Eye (tissue), 1 donor: ENCODE results near the gene KLHL22.
A peak's percentile ranks its signal among the peaks of the same experiment; 100 is the strongest.

Experiments used
- DNase-seq: peaks from one replicate; pipeline ENCODE4 v3.0.0-alpha.2; 2015

KLHL22 gene

DNA sequence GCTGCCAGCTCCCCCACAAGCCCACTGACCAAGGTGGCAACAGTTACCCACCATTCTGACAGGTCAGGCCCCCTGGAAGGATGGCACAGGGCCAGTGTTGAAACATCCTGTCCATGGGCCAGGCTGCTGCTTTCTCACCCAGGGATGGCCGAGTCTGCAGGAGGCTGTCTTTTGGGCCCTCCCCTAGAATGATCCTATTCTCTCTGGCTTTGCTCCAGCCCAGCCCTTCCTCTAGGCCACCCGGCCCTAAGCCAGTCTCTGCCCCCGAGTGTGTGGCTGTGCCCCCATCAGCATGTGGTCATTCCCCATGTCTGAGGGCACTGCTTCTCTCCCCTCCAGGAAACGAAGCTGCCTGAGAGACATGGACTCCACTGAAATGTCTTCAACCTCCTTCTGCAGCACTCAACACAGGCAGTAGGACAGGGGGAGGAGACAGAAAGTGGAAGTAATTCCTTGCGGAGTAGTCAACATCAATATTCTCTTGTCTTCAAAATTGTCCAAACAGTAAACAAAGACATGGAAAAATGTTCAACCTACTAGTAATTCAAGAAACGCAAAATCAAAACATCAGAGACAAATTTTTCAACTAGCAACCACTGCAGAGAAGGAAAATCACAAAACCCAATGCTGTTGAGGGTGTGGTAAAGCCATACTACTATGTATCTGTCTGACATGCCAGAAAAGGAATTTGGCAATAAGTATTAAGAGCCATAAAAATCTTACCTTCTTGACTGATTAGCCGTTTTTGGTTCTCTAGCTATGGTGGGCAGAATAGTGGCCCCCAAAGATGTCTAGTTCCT is 52.9 kb downstream of the KLHL22 start:
- DNase-seq = no peak

DNA sequence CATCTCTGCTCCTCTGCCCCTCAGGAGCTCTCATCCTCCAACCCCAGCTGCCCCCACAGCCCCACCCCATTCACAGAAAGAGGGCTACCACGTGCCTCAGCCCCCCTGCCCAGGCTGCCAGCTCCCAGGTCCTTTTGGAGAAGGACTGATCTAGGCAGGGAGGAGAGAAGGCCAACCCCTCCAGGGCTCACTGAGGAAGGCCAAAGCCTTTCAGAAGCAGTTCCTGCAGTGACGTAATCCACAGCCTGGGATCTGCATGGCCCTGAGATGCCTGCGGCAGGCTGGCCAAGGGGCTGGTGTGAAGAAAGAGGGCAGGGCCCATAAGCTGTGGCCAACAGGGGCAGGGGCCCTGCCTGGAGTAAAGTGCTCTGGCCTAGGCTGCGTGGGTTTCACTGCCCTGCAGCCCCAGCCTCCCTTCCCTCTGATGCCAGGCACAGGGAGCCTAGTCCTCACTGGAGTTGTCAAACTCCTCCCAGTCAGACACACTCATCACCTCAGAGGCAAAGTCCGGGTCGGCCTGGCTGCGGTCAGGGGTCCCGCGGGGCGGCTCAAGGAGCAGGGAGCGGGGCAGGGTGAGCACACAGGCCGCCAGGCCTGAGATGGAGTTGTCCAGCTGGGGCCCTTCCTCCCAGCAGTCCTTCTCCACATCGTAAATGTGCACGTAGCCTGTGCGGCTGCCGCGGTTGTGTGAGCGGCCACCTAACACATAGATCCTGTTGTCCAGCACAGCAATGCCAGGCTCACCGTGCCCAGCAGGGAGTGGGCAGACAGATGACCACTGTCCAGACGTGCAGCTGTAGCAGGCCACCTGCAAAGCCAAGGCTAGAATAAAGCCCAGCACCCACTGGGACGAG is 53.7 kb downstream of the KLHL22 start:
- no peak for DNase-seq

DNA sequence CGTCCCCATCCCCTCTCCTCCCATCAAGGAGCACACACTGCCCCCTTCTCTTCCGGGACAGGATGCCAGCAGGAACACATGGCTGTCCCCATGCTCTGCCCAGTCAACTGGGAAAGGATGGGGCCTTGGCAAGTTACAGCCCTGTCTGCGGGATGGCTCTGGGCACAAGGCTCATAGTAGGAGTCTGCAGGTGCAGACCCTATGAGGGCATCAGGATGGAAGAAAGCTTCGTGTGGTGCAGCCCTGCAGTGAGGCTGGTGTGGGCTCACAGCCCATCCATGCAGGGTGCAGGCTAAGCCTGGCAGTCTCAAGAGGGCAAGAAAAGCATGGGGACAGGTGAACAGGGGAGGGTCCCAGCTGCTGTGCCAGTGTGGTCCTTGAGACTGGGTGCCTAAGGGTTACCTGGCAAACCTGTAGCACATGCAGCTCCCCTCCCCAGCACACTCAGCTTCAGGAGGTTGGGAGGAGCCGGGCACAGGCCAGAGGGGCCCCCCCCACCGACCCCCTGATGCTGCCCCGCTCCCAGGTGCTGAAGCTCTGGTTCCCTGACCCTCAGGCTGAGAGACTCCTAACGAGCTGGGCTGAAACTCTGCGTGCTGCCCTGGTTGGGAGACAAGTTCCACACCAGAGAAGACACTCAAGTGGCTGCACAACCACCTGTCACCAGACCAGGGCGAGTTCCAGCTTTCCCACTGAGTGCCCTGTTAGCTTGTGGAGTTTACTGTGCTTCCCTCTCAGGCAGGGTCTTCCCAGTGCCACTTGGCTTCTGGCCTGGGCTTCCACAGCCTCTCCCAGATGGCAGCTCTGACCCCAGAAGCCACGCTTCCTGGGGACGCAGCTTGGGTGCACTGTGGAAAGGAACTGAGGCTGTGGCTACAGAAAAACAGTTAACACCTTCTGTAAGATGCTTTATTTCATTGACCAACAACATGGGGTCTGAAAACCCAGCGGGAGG is 54.7 kb downstream of the KLHL22 start:
- DNase-seq = no peak

DNA sequence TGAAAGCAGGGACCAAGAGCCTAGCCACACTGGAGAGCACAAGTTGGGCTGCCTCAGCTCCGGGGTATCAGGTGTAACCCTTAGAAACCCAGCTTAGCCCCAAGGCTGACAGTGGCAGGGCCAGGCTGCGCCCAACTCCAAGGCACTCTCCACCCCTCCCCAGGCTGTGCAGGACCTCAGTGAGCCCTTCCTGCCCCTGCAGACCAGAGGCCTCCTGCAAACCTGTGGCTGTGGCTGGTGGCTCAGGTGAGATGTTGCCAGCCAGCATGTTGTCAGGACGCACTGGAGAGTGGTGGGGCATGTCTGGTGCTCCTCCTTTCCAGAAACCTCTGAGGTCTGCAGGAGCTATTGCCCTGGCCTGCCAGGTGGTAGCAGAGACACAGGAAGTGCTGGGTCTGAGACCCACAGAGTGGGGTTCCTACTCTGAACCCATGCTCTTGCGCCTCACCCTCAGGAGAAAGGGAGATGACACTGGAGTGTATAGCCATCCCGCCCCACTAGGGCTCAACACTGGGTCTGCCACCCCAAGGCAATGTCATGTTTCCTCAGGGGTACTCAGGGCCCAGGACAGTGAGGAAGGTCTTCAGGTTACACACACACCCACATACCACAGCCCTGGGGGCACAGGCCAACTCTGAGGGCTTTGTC is 55.5 kb downstream of the KLHL22 start:
- no peak for DNase-seq

DNA sequence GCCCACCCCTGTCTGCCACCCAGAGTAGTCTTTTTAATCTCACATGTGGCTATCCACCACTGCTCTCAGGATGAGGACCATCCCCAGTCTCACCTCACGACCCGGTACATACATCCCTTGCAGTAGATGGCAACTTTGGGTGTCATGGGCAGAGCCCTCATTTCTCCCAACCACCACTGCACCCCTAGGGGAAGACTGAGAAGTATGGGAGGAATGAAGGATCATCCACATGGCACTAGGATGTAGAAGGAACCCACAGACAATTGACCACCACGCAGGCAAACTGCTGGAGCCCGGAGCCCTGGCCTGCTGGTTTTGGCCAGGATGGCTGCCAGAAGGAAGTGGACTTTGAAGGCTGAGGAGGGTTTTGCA is 56.1 kb downstream of the KLHL22 start:
- no peak for DNase-seq

DNA sequence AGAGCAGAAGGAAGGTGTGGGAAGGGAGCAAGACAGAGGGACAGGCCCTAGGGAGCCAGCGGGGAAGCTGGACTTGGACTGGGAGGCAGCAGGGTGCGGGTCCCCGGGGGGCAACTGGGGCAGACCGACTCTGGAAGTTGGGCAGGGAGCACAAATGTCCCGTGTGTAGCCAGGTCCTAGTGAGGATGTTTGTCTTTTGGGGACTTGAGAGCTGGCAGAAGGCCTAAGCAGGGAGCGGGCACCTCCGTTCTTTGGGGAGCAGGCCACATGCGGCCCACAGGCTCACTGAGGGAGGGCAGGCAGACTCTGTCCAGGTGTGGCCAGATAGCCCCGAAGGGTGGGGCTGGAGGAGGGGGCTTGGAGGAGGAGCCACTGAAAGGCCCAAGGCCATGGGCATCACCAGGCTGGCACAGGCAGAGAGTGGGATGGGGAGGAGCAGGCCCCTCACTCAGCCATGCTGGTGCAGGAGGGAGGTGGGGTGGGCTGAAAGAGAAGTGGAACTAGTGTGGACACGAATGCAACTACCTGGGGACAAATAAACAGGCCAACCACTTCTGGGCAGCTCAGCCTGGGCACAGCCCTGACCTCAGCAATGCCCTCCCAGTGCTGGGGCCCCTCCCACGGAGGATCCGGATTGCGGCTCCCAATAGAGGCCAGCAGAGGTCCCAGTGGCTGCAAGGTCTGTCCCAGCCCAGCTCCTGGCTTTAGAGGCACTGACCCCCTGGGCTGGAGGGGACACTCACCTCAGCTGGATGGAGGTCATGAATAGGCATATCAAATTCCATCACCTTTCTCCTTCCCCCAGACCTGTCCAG is 56.7 kb downstream of the KLHL22 start:
- DNase-seq = no peak

DNA sequence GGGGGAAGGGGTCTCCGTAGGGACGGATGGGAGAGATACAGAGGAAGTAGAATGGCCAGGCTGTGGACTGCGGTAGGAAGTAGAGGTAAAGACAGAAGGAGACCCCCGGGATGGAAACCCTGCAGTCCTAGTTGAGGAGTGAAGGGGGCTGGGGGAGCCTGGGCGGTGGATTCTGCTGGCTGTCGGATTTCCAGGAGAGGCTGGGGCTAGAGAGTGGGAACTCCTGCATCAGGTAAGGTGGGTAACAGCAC is 57.2 kb downstream of the KLHL22 start:
- DNase-seq = no peak

DNA sequence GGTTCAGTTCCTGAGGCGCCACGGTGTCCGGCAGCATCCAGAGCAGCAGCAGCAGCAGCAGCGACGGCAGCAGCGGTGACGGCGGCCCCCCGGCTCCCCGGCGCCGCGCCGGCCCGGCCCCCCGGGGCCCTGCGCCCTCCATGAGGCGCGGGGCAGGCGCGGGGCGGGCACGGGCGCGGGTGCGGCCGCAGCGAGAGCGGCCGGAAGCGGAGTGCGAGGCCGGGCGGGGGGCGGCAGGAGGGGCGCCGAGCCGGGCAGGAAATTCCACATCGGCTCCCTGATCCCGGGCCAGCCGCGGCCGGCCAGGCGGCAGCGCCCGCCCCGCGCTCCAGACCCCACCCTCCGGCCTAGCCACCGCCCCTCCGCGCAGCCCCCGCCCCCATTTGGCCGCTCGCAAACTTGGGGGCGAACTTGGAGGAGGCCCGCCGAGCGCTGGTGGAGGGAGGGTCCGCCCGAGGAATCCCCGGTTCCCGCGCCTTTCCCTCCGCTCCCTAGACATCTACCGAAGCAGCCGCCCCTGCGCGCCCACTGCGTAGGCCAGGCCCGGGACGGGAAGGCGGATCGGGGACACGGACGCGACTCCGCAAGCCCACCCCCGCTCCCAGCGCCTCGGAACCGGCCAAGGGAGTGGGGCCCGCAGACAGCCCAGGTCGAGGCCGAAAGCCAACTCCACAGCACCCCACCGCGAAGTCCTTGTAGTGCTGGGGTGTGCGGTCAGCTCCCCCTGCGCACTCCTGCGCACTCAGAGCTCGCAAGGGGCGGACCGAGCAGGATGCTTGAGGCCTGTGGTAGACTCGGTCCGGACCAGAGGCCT is 57.8 kb downstream of the KLHL22 start, which contains the start of gene SCARF2:
Gene SCARF2 (minus strand): TSS at position 213 of the 814 bp plus-strand sequence. CDS start 71 bp downstream, at position 142.
- DNase-seq = peak; percentile 87

DNA sequence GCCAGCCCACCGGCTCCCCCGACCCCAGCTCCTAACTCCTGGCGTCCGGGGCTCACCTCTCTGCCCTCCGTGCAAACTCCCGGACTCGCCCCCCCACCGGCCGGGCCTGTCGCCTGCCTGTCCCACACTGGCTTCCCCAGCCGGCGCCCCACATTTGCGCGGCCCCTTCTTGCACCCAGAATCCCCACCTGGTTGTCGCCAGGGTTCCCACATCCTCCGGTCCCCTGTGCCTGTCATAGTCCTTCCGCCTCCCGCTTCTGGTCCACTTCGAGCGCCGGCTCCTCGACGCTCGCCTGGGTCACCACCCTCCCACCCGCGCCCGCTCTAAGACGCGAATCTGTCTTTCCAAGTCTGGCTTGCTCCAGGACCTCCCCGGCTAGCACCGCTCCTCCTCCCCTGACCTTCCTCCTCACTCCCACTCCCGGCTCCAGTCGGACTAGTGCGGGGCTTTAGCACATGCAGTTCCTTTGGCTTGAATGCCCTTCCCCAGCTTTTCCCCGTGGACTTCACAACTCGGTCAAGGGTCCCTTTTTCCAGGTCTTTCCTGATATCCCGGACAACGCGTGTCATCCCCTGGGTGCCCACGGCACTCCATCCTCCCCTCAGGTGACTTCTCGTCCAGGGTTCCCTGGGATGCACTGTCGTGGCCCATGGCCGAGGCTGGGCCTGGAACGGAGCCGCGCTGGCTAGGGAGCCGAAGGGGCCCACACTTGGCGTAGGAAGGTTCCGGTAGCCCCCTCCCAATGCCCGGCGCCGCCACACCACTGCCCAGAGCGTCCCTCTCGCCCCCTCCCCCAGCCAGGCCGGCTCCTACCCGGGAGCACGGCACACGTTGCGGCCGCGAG is 58.6 kb downstream of the KLHL22 start:
- peak; percentile 66 for DNase-seq

DNA sequence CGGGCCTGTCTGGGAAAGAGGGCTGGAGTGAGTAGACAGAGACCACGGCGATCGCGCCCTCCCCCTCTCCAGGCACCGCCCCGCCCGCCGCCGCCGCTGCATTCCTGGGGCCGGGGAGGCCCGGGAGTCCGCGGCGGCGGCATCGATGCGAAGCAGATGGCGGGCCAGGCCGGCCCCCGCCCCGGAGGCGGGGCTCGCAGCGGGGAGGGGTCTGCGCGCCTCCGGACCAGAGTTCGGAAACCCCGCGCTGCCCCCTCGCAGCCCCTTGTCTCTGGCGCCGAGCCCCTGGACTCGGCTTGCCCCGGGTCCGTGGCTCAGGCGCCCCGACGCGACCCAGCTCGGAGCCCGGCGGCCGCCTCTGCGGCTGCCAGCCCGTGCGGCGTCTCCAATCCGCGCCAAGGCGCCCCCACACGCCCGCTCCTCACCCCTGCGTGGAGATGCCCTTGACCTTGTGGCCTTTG is 59.3 kb downstream of the KLHL22 start:
- DNase-seq = peak; percentile 75

DNA sequence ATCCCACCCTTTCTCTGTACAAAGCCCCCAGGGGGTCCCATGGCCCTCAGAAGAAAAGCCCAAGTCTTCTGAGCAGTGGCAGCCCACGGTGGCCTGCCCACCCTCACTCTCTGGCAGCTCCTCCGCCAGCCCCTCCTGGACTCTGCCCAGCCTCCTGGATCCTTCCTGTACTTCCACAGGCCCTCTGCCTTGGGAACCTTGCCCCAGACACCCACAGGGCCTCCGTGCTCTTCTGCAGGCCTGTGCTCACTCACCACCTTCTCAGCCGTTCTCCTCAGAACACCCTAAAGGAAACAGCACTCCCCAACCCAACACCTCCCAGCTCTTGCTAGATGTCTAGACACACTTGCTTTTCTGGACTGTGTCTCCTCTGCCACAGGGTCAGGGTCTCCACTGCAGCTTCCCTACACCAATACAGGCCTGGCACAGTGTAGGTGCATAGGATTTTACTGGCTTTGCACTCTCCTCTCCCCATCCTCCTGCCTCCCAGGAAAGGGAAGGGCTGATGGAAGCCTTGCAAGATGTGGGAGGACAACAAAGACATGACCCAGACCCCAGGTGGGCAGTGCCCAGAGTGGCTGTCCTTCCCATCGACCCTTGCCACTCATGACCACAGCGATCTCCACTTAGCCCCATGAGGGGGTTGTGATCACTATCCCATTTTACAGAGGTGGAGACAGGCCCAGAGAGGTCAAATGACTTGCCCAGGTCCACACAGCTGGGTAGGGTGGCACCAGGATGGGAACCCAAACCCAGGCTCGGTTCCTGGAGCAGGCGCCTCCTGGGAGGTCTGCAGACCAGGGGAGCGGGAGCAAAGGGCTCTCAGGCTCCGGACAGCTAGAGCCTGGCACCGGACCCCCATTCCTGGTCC is 59.9 kb downstream of the KLHL22 start:
- no peak for DNase-seq

DNA sequence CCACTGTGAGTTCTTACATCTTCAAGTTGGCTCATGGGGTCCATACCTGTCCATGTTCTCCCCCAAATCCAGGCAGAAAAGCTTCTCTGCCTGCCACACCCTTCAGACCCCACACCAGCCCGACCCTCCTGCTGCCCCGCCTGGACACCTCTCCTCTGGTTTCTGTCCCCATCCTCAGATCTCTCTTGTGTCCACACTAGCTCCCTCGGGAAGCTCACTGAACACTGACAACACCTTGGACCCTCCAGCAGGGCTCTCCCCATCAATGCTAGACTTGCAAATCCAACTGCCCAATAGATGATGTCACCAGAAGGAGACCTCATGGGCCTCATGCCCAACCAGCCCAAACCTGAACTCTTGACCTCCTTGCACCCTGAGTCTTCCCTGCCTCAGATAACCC is 60.8 kb downstream of the KLHL22 start:
- DNase-seq = no peak

DNA sequence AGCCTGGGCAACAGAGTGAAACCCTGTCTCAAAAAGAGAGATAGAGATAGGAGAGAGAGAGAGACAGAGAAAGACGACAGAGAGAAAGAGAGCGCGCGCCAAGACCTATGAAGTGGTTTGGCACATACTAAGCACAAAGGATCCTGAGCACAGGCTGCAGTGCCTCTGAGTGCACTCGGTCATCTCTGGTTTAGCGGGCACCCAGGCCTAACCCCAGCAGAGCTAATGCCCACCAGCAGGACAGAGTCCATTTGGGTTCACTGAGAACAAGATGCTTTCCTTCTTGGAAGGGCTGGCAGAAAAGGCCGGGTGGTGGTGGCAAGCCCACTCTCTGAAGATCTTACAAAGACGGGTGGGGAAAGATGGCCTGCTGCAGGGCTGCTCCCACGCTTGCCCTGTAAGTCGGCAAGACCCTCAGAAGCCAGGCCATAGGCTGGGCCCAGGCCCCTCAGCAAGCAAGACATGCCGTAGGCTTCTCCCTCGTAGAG is 61.3 kb downstream of the KLHL22 start:
- DNase-seq = no peak

DNA sequence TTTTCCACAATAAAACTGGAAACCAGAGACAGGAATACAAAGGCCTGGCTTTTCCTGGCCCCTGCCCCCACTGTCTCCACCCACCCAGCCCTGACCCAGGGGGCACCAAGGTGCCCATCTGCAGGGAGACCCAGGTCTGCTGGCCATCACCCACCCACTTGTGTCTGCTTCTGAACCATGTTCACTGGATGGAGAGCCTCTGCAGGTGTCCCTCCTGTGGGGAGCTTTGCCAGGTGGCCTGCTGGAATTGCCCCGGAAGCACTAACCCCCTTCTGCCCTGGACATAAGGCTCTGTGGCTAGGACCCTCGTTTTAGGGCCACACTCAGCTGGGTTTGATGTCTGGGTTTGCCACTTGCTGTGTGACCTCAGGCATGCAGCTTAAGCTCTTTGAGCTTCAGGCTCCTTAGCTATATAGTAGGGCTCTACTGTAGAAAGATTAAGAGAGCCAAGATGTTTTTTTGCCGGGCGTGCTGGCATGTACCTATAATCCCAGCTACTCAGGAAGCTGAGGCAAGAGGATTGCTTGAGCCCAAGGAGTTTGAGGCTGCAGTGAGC is 61.8 kb downstream of the KLHL22 start:
- DNase-seq = no peak

DNA sequence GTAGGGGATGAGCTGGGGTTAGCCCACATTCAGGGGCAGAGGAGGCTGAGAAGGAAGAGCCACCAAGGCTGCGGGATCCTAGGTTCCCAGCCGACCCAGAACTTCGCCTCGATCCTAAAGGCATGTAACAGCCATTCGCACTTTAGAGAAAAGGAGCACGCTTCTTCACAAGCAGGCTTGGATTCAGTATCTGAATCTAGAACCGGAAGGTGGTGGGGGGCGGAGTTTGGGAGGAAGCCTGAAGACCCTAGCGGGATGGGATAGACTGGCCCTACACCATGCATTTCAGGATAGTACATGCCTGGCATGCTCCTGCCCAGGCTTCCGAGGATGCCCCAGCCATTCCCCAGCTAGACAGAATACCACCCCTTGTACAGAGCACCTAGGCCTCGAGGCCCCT is 62.4 kb downstream of the KLHL22 start:
- DNase-seq = no peak

DNA sequence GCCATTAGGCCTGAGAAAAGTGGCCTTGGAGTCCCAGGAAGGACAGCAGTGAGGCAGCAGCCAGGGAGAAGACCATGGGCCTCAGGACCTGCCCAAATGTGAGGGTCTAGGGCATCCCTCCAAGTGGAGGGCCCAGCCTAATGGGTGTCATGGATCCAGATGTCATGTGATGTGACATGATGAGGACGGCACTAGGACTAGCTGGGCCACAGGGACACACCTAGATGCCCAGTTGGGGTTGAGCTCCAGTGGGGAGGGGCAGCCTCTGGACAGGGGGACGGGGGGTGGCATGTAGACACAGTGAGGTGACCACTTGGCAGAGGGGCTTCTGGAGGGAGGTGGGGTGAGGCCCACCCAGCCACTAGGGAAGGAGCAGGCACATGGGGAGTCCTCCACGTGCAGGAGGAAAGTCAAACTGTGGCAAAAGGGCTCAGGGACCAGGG is 63.3 kb downstream of the KLHL22 start:
- no peak for DNase-seq

DNA sequence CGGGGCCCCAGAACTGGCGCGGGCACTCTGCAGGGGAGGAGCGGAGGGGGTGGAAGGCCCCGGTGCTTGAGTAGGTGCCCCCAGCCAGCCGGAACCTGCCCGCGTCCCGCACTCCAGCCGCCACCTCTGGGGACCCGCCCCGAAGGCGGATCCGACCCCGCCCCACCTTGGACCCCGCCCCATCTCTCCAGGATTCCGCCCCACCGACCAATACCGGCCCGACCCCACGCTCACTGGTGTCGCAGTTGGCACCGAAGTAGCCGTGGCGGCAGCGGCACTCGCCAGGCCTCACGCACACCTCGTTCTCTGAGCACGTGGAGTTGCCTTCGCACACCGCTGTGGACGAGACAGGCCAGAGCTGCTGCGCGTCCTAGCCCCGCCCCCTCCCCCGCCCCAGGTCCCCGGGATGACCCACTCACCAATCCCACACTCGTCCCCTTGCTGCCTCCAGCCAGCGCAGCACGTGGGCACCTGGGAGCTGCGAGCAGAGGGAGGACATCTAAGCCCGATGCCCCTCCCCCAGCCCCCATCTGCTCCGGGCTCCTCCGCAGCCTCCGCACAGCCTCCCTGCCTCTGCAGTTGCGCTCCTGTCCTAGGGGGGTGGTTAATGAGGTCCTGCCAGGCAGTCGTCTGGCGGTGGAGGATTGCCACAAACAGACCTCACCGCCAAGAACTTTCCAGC is 63.9 kb downstream of the KLHL22 start:
- peak; percentile 55 for DNase-seq
